CD4-positive, alpha-beta T cell (primary cell): ENCODE results near the gene PCBP2. TPM values are rescaled to one million over a fixed set of nuclear protein-coding genes. Genes with fewer than 3 reads are reported as not detected.

Experiments
- ATAC-seq: fragments of 200-7000 bp; cut with Tn5 transposase; one replicate; pipeline ENCODE4 v1.10.0; 2022; ENCODE audit warnings: mild to moderate bottlenecking; ENCODE audit not compliant: poor library complexity
- CTCF ChIA-PET: fragments of 350-600 bp; sonication (Branson Sonifier 250); formaldehyde crosslinking; loops from one replicate; lab custom pipeline; 2021; ENCODE audit warnings: antibody characterized with exemption, inconsistent platforms; lab: Charles Lee
- POLR2A ChIA-PET: fragments of 350-600 bp; sonication (Branson Sonifier 250); formaldehyde crosslinking; loops from one replicate; lab custom pipeline; 2021; ENCODE audit warnings: antibody characterized with exemption, inconsistent platforms; lab: Charles Lee
- DNase-seq, 14 experiments: peaks; one replicate each; pipeline ENCODE4 v3.0.0-alpha.2; 2013 to 2020; ENCODE audit warnings: mixed read lengths in 2 of 14
- H3K27ac ChIP-seq, 2 donors: one replicate each; pipeline versions ENCODE4 v1.5.1 to v1.7.0; 2013; ENCODE audit warnings: low read length in 2 of 2, low read depth in 1 of 2, mild to moderate bottlenecking in 1 of 2
- H3K27me3 ChIP-seq, 2 experiments: 1 replicate in 1 of 2; 2 replicates in 1 of 2; pipeline versions ENCODE4 v1.6.1 to v1.7.0; 2013; ENCODE audit warnings: low read length in 2 of 2, control low read depth in 1 of 2, mild to moderate bottlenecking in 1 of 2, moderate library complexity in 1 of 2; ENCODE audit not compliant: insufficient read depth in 2 of 2, control insufficient read depth in 1 of 2
- H3K36me3 ChIP-seq: one replicate; pipeline ENCODE4 v1.6.1; 2013; ENCODE audit warnings: low read length, control low read depth; ENCODE audit not compliant: insufficient read depth
- H3K4me1 ChIP-seq: one replicate; pipeline ENCODE4 v1.6.1; 2013; ENCODE audit warnings: low read length, control low read depth; ENCODE audit not compliant: insufficient read depth
- H3K4me3 ChIP-seq: one replicate; pipeline ENCODE4 v1.5.1; 2013; ENCODE audit warnings: mild to moderate bottlenecking, low read length, moderate library complexity
- H3K9me3 ChIP-seq, 2 experiments: 1 replicate in 1 of 2; 2 replicates in 1 of 2; pipeline versions ENCODE4 v1.6.1 to v1.7.0; 2013; ENCODE audit warnings: low read length in 2 of 2, mild to moderate bottlenecking in 2 of 2, control low read depth in 1 of 2, moderate library complexity in 1 of 2; ENCODE audit not compliant: control insufficient read depth in 1 of 2, insufficient read depth in 1 of 2
- H3K27ac Mint-ChIP-seq: one replicate; pipeline ENCODE4 v1.8.0; 2020; ENCODE audit warnings: mixed read lengths
- H3K27me3 Mint-ChIP-seq: one replicate; pipeline ENCODE4 v1.8.0; 2021; ENCODE audit warnings: mixed read lengths
- H3K36me3 Mint-ChIP-seq: one replicate; pipeline ENCODE4 v1.8.0; 2021; ENCODE audit warnings: low read depth, mixed read lengths
- H3K4me1 Mint-ChIP-seq: one replicate; pipeline ENCODE4 v1.8.0; 2021; ENCODE audit warnings: low read depth, mixed read lengths
- H3K4me3 Mint-ChIP-seq: one replicate; pipeline ENCODE4 v1.8.0; 2020; ENCODE audit warnings: mild to moderate bottlenecking, mixed read lengths
- H3K9me3 Mint-ChIP-seq: one replicate; pipeline ENCODE4 v1.8.0; 2020; ENCODE audit warnings: mixed read lengths
- intact Hi-C, 2 experiments: fragments of 100-400 bp; cut with DNase I in 1 of 2; cut with micrococcal nuclease in 1 of 2; formaldehyde crosslinking; loops; one replicate each; pipeline versions ENCODE4 v1.15.1 to v1.9.0; 2023 to 2025; cut with DNase I, micrococcal nuclease
- total RNA-seq, 174 experiments: library from RNA in 2 of 174; stranded (reverse) in 2 of 174; gene quantifications; one replicate each; pipeline ENCODE4 v1.2.3 and lab custom pipeline; 2021 to 2026
- TF ChIP-seq, protein P1 (sequence below): fragments of 200-600 bp; IDR thresholded peaks from one replicate; pipeline ENCODE4 v1.8.0; 2022; ENCODE audit warnings: antibody characterized with exemption, mild to moderate bottlenecking

Gene PCBP2
- total RNA-seq, 2 experiments from 2014 or later, result 1,331 to 1,359 TPM

GRCh38 chr12:53423597-53423996, 28.3 kb upstream of the PCBP2 start, which contains the start of gene AMHR2:
AMHR2 (plus strand) TSS chr12:53423855; CDS start chr12:53423935, 80 bp downstream.
- Histone ChIP-seq H3K36me3 (no peaks in the 10 kb centered on the region), H3K9me3 (no peaks in the 10 kb centered on the region), H3K27me3 (no peaks in the 10 kb centered on the region), H3K4me3 (no peak within 1 kb of the TSS), H3K27ac (no peak within 1 kb of the TSS), H3K4me1 (peaks cover 5% of the 10 kb centered on the region)
- Mint-ChIP-seq H3K36me3 (no peaks in the 10 kb centered on the region), H3K27ac (no peak within 1 kb of the TSS), H3K9me3 (no peaks in the 10 kb centered on the region), H3K27me3 (no peaks in the 10 kb centered on the region), H3K4me3 (no peak within 1 kb of the TSS), H3K4me1 (peaks cover 16% of the 10 kb centered on the region)
- ChIA-PET POLR2A (no interaction called here), CTCF (no interaction called here)
- ATAC-seq, result no peak
- intact Hi-C loops, result loop anchor here in 1 of 2 experiments (5.0 kb wide), 1 partner anchor 41 kb away; the partner anchor contains the start of gene SP1
- no peak for DNase-seq
- TF ChIP-seq, protein P1, sequence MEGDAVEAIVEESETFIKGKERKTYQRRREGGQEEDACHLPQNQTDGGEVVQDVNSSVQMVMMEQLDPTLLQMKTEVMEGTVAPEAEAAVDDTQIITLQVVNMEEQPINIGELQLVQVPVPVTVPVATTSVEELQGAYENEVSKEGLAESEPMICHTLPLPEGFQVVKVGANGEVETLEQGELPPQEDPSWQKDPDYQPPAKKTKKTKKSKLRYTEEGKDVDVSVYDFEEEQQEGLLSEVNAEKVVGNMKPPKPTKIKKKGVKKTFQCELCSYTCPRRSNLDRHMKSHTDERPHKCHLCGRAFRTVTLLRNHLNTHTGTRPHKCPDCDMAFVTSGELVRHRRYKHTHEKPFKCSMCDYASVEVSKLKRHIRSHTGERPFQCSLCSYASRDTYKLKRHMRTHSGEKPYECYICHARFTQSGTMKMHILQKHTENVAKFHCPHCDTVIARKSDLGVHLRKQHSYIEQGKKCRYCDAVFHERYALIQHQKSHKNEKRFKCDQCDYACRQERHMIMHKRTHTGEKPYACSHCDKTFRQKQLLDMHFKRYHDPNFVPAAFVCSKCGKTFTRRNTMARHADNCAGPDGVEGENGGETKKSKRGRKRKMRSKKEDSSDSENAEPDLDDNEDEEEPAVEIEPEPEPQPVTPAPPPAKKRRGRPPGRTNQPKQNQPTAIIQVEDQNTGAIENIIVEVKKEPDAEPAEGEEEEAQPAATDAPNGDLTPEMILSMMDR, result no peak

- no peaks in the 10 kb centered on the region for H3K27me3 ChIP-seq
- no peaks in the 10 kb centered on the region for H3K9me3 Mint-ChIP-seq
- DNase-seq, result no peak
- ChIA-PET POLR2A (no interaction called here), CTCF (interaction anchor here (1.5 kb wide), 1 partner anchor 73 kb away, joined by 4 read pairs; no protein-coding TSS in a partner anchor)
- no peak for ATAC-seq
- H3K27ac Mint-ChIP-seq, result no peak overlapping the region
- H3K4me3 Mint-ChIP-seq, result no peak overlapping the region
- TF ChIP-seq, protein P1, result no peak
- intact Hi-C loops, result loop anchor here in 1 of 2 experiments (5.0 kb wide), 1 partner anchor 43 kb away; the partner anchor contains the start of gene SP1
- H3K36me3 ChIP-seq, result no peaks in the 10 kb centered on the region
- no peak overlapping the region for H3K27ac ChIP-seq
- H3K27me3 Mint-ChIP-seq, result no peaks in the 10 kb centered on the region
- no peaks in the 10 kb centered on the region for H3K36me3 Mint-ChIP-seq
- H3K4me1 Mint-ChIP-seq, result peaks cover 7% of the 10 kb centered on the region
- H3K4me3 ChIP-seq, result no peak overlapping the region
- peaks cover 5% of the 10 kb centered on the region for H3K4me1 ChIP-seq
- no peaks in the 10 kb centered on the region for H3K9me3 ChIP-seq
Observed at GRCh38 chr12:53424626-53425514, 27.0 kb upstream of the PCBP2 start.

DNA sequence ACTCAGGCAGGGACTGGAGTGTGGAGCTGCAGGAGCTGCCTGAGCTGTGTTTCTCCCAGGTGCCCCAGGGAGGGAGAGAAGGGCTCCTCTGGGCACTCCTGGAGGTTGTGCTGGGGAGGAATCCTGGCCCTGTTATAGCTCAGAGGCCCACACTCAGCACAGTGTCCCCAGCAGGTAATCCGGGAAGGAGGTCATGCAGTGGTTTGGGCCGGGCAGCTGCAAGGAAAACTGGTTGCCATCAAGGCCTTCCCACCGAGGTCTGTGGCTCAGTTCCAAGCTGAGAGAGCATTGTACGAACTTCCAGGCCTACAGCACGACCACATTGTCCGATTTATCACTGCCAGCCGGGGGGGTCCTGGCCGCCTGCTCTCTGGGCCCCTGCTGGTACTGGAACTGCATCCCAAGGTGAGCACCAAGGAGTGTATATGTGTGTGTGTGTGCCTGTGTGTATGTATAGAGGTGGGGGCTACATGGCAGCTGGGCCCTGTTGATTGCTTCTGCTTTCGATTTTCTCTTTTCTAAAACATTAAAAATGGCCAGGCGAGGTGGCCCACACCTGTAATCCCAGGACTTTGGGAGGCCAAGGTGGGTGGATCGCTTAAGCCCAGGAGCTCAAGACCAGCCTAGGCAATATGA, 26.3 kb upstream of the PCBP2 start:
- no peak overlapping the region for H3K27ac ChIP-seq
- H3K36me3 Mint-ChIP-seq, result no peaks in the 10 kb centered on the region
- no peak overlapping the region for H3K4me3 Mint-ChIP-seq
- no peaks in the 10 kb centered on the region for H3K9me3 Mint-ChIP-seq
- CTCF ChIA-PET, result interaction anchor here (1.5 kb wide), 1 partner anchor 73 kb away, joined by 4 read pairs; no protein-coding TSS in a partner anchor
- H3K4me3 ChIP-seq, result no peak overlapping the region
- no peaks in the 10 kb centered on the region for H3K9me3 ChIP-seq
- no peaks in the 10 kb centered on the region for H3K27me3 ChIP-seq
- DNase-seq (no peak), ATAC-seq (no peak)
- H3K27me3 Mint-ChIP-seq, result no peaks in the 10 kb centered on the region
- H3K27ac Mint-ChIP-seq, result no peak overlapping the region
- peaks cover 5% of the 10 kb centered on the region for H3K4me1 ChIP-seq
- POLR2A ChIA-PET, result no interaction called here
- no peaks in the 10 kb centered on the region for H3K36me3 ChIP-seq
- intact Hi-C loops, result no loop called here
- TF ChIP-seq, protein P1, result no peak
- peaks cover 6% of the 10 kb centered on the region for H3K4me1 Mint-ChIP-seq
